Frontal cortex (tissue), 4 donors: ENCODE data around the gene LHFPL5. TPM values are rescaled to one million over a fixed set of nuclear protein-coding genes. Genes with fewer than 3 reads are reported as not detected.

Experiments
- DNase-seq, 2 donors: peaks; one replicate each; pipeline ENCODE4 v3.0.0; 2012; ENCODE audit warnings: low spot score in 2 of 2
- FAIRE-seq: peaks from 2 replicates; lab custom pipeline; 2012; peaks lifted over from hg19 to GRCh38; lab: Jason Lieb, UNC
- total RNA-seq: library from RNA; depleted of rRNA; stranded (reverse); fragments of >200 nt; gene quantifications from one replicate; pipeline ENCODE4 v1.2.3, GENCODE V29; 2014
- donor health status: control.
- donor health status: control.
- donor health status: control.

The LHFPL5 gene
- total RNA-seq, 1 donor from 2014 or later, result 0.82 TPM

DNA sequence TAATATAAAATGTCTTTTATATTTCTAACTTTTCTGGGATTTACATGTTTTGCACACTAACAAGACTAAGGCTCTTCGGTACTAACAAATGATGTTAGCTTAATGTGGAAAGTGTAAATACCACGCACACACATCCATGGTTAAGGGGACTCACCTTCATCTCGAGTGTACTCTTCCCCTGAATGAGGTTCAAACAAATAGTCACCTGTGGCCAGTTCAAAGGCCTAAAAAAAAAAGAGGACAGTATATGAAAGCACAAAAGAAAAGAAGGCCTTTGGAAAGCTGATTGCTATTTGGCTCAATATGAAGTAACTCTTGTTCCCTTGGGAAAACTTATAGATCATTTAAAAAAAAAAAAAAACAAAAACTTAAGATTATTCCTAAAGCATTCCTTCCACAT is 37.2 kb downstream of the LHFPL5 start:
- DNase-seq (no peak), FAIRE-seq (no peak)

- DNase-seq, result no peak
- no peak for FAIRE-seq
Observed at GRCh38 chr6:35844290-35844689, 39.1 kb downstream of the LHFPL5 start.

DNA sequence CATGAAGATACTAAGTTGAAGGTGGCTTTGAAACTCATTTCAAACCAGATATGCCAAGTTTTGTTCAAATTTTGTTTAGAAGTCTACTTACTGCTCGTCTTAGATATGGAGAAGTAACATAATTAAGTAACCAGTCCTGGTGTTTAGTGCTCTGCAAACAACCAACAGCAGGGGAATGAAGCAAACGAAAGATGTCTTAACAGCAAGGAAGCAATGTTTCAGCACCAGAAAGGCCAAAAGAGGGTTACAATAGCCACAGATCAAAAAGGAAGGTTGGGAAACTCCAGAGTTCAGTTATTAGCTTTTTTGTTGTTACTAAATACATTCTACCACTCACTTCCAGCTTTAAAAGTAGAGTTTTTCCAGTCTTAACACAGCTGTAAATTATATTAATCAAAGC is 45.1 kb downstream of the LHFPL5 start:
- FAIRE-seq (no peak), DNase-seq (no peak)

DNA sequence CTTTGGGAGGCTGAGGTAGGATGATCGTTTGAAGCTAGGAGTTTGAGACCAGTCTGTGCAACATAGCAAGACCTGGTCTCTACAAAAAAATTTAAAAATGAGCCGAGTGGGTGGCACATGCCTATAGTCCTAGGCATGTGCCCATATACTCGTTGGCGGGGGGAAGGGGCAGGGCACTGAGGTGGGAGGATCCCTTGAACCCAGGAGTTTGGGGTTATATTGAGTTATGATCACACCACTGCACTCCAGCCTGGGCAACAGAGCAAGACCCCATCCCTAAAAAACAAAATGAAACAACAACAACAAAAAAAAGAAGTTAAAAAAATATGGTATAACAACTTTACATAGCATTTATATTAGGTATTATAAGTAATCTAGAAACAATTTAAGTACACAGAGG is 47.8 kb downstream of the LHFPL5 start:
- DNase-seq (no peak), FAIRE-seq (no peak)

DNA sequence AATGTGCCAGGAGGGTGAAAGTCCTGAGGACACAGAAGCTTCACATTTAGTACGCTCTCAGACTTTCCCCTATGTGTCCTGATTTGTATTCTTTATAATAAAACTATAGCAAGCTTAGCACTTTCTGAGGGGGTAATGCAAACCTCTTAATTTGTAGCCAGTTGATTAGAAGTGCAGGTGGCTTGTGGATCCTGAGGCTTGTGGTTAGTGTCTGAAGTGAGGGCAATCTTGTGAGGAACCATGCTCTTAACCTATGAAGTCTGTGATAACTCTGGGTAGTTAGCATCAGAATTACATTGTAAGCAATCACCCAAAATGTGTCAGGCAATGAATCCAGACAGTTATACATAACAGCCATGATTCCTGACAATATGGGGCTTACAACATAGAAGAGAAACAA is 51.1 kb downstream of the LHFPL5 start:
- FAIRE-seq (no peak), DNase-seq (no peak)

GRCh38 chr6:35857853-35858252 is 52.7 kb downstream of the LHFPL5 start:
- FAIRE-seq (no peak), DNase-seq (no peak)

DNA sequence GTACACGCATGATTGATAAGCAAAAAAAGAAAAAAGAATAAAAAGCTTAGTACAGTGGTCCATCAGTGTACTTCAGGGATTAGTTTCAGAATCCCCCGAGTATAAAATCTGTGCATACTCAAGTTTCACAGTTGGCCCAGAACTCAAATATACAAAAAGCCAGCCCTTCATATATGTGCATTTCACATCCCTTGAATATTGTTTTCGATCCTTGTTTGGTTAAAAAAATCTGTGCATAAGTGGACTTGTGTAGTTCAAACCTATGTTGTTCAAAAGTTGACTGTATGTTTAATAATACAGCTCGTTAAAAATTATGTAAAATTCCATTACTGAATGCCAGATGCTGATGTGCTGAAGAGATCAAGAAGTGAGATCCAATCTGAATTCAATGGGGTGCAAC is 54.2 kb downstream of the LHFPL5 start:
- FAIRE-seq (no peak), DNase-seq (no peak)

Other genes with a start within 250 kb of the LHFPL5 start
- gene FKBP5, start 116.4 kb upstream of the LHFPL5 start, total RNA-seq, result 3.3 TPM
- 0.82 TPM for gene ARMC12, start 68.3 kb upstream of the LHFPL5 start, total RNA-seq
- not detected for gene CLPSL2, start 28.8 kb upstream of the LHFPL5 start, total RNA-seq
- gene CLPSL1, start 24.3 kb upstream of the LHFPL5 start, total RNA-seq, result not detected
- not detected for gene CLPS, start 8.0 kb upstream of the LHFPL5 start, total RNA-seq
- 128 TPM for gene SRPK1, start 115.7 kb downstream of the LHFPL5 start, total RNA-seq
- gene SLC26A8, start 219.3 kb downstream of the LHFPL5 start, total RNA-seq, result 5.7 TPM
- 34.2 TPM for gene MAPK14, start 222.5 kb downstream of the LHFPL5 start, total RNA-seq